GM21367 (cell line): Measurements from ENCODE around the gene ZNF79.

ENCODE experiments used
- ATAC-seq: cut with Tn5 transposase; IDR thresholded peaks from one replicate; pipeline ENCODE4 v1.9.1; 2021; ENCODE audit not compliant: unreplicated experiment

The ZNF79 gene

DNA sequence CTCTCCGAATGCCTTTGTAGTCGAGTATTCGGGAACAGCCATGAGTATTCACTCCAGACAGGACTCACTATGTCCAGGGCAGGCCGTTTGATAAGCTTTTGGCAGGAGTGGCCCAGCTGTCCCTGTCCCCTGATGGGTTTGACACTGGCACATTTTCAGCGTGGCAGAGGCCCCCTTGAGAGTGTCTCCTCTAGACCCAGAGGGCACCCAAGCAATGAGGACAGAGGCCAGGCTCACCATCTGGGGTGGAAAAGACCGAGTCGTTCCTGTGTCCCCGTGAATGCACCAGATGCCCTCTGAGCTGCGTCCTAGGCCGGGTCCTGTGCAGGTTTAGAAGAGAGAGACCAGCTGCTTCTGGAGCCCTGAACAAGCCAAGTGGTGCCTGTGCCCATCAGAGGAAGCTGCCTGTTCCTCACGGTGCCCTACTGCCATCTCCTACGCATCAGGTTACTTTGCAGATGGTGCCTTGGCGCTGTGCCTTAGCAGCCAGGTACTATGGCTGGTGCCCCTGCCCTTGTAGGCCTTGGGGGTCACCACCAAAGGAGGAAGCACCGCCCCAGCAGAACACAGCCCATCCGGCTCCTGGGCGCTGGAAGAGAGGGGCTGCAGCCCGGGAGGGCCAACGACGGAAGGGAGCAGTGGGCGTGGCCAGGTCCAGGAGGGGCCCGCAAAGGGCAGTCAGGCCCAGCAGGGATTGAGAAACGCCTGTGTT, 69.6 kb downstream of the ZNF79 start:
- ATAC-seq, result no peak

DNA sequence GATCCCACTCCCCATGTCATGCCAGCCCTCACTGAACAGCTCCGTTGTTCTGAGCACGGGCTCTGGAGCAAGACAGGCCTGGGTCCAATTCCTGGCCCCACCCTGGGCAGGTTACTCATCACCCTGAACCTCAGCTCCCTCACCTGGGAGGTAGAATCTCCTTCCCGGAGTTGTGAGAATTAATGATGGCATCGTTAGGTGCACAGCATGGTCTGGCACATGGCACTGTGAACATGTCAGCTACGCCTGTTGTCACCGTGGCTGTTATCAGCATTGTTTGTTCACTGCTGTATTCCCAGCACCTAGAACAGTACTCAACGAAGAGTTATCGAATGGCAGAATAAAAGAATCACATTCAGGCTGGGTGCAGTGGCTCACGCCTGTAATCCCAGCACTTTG, 70.1 kb downstream of the ZNF79 start:
- no peak for ATAC-seq
